Sigmoid colon (tissue), 4 donors: Measurements from ENCODE around the gene PLXNA4.

Experiments used
- CTCF ChIP-seq, 4 experiments: fragments of 450-650 bp in 3 of 4; fragments of 200-600 bp in 1 of 4; IDR thresholded peaks; one replicate each; pipeline ENCODE4 v1.5.1; 2016 to 2019; ENCODE audit warnings: antibody characterized with exemption in 4 of 4, mild to moderate bottlenecking in 3 of 4, moderate library complexity in 2 of 4
- EP300 ChIP-seq, 4 donors: sonication (generic); formaldehyde crosslinking; IDR thresholded peaks; one replicate each; pipeline ENCODE4 v1.6.1; 2017; ENCODE audit warnings: antibody characterized with exemption in 4 of 4
- POLR2A ChIP-seq, 2 donors: fragments of 450-650 bp; IDR thresholded peaks; one replicate each; pipeline ENCODE4 v1.6.1; 2016; ENCODE audit warnings: antibody characterized with exemption in 2 of 2, mild to moderate bottlenecking in 2 of 2, moderate library complexity in 2 of 2

GRCh38 chr7:132276976-132277725 is 299.1 kb downstream of the PLXNA4 start:
- TF ChIP-seq POLR2A (IDR thresholded peaks at IDR 0.05) (no peak), EP300 (IDR thresholded peaks at IDR 0.05) (no peak), CTCF (IDR thresholded peaks at IDR 0.05) (no peak)
